H1 (cell line): ENCODE results near the gene SLC4A8. TPM values are rescaled to one million over a fixed set of nuclear protein-coding genes. Genes with fewer than 3 reads are reported as not detected.

Source experiments
- CTCF ChIA-PET: fragments of 300-600 bp; sonication (Branson Sonifier 250); formaldehyde crosslinking; loops from one replicate; lab custom pipeline; 2021; ENCODE audit not compliant: partially characterized antibody; lab: Charles Lee
- POLR2A ChIA-PET: fragments of 300-600 bp; sonication (Branson Sonifier 250); formaldehyde crosslinking; loops from one replicate; lab custom pipeline; 2021; ENCODE audit warnings: inconsistent platforms; ENCODE audit not compliant: partially characterized antibody; lab: Charles Lee
- DNase-seq, 2 experiments: peaks; one replicate each; pipeline versions ENCODE4 v3.0.0 to v3.0.0-alpha.2; 2010 to 2022; ENCODE audit warnings: low spot score in 2 of 2, low read depth in 1 of 2, mixed read lengths in 1 of 2
- FAIRE-seq: peaks from 2 replicates; lab custom pipeline; 2011; peaks lifted over from hg19 to GRCh38; lab: Jason Lieb, UNC
- H2AFZ ChIP-seq: 2 replicates; pipeline ENCODE4 v1.8.1; 2012; ENCODE audit warnings: low read length, inconsistent platforms
- H2AK5ac ChIP-seq: 2 replicates; pipeline ENCODE4 v1.6.1; 2013; ENCODE audit warnings: low read depth, low read length
- H2BK120ac ChIP-seq: replicated peaks from 2 replicates; pipeline ENCODE3; 2013; ENCODE audit warnings: low read depth, low read length, inconsistent platforms
- H2BK12ac ChIP-seq: 2 replicates; pipeline ENCODE4 v1.6.1; 2013; ENCODE audit warnings: low read depth, low read length
- H2BK15ac ChIP-seq: 2 replicates; pipeline ENCODE4 v1.6.1; 2013; ENCODE audit warnings: low read length
- H2BK20ac ChIP-seq: 2 replicates; pipeline ENCODE4 v1.6.1; 2013; ENCODE audit warnings: low read length
- H2BK5ac ChIP-seq: 2 replicates; pipeline ENCODE4 v1.6.1; 2013; ENCODE audit warnings: low read depth, low read length
- H3K14ac ChIP-seq: 2 replicates; pipeline ENCODE4 v1.6.1; 2013; ENCODE audit warnings: inconsistent platforms; ENCODE audit not compliant: insufficient read length
- H3K18ac ChIP-seq: 2 replicates; pipeline ENCODE4 v1.6.1; 2013; ENCODE audit warnings: low read length; ENCODE audit errors: extremely low read depth
- H3K23ac ChIP-seq: 2 replicates; pipeline ENCODE4 v1.6.1; 2013; ENCODE audit warnings: inconsistent platforms; ENCODE audit not compliant: insufficient read length
- H3K23me2 ChIP-seq: 2 replicates; pipeline ENCODE4 v1.6.1; 2013; ENCODE audit warnings: low read depth, low read length
- H3K27ac ChIP-seq: 2 replicates; pipeline ENCODE4 v1.6.1; 2011; ENCODE audit warnings: low read depth, low read length, inconsistent platforms
- H3K27me3 ChIP-seq, 4 experiments: replicated peaks in 1 of 4; 1 replicate in 1 of 4; 2 replicates in 3 of 4; pipeline versions ENCODE4 v1.6.1 to v1.8.1; 2011 to 2013; ENCODE audit warnings: low read length in 3 of 4, mild to moderate bottlenecking in 3 of 4, inconsistent platforms in 2 of 4, mixed read lengths in 2 of 4, moderate library complexity in 1 of 4; ENCODE audit not compliant: control insufficient read depth in 3 of 4, insufficient read depth in 3 of 4; ENCODE audit errors: extremely low read depth in 1 of 4
- H3K36me3 ChIP-seq, 4 experiments: 2 replicates each; pipeline versions ENCODE4 v1.6.1 to v1.8.1; 2011 to 2013; ENCODE audit warnings: mild to moderate bottlenecking in 4 of 4, low read length in 3 of 4, moderate library complexity in 2 of 4, control low read depth in 1 of 4, inconsistent platforms in 1 of 4; ENCODE audit not compliant: insufficient read depth in 4 of 4, control insufficient read depth in 2 of 4
- H3K4ac ChIP-seq: replicated peaks from 2 replicates; pipeline ENCODE3; 2013; ENCODE audit warnings: low read length, low read depth, mixed read lengths, inconsistent platforms; ENCODE audit not compliant: insufficient read length
- H3K4me1 ChIP-seq, 4 experiments: replicated peaks in 1 of 4; 1 replicate in 1 of 4; 2 replicates in 3 of 4; pipeline versions ENCODE4 v1.6.1 to v1.8.1; 2011 to 2013; ENCODE audit warnings: low read length in 3 of 4, inconsistent platforms in 2 of 4, mixed read lengths in 1 of 4; ENCODE audit not compliant: insufficient read depth in 4 of 4, control insufficient read depth in 3 of 4
- H3K4me2 ChIP-seq, 2 experiments: 2 replicates each; pipeline versions ENCODE4 v1.6.1 to v1.8.1; 2011 to 2013; ENCODE audit warnings: low read depth in 2 of 2, low read length in 2 of 2, control low read depth in 1 of 2, inconsistent platforms in 1 of 2, mild to moderate bottlenecking in 1 of 2; ENCODE audit not compliant: insufficient read depth in 1 of 2
- H3K4me3 ChIP-seq, 4 experiments: fragments of 200-600, 300-600 bp in 1 of 4; sonication (generic), shearing (Covaris generic), sonication (Bioruptor Twin) in 1 of 4; 2 replicates each; pipeline versions ENCODE4 v1.5.1 to v1.8.1; 2011 to 2016; ENCODE audit warnings: low read length in 4 of 4, low read depth in 3 of 4, control low read depth in 2 of 4, inconsistent platforms in 2 of 4, mild to moderate bottlenecking in 2 of 4, mixed read lengths in 1 of 4, moderate library complexity in 1 of 4; ENCODE audit not compliant: insufficient read depth in 2 of 4; ENCODE audit errors: extremely low read depth in 1 of 4
- H3K56ac ChIP-seq: replicated peaks from 2 replicates; pipeline ENCODE3; 2013; ENCODE audit warnings: low read depth, mild to moderate bottlenecking, mixed read lengths, low read length, inconsistent platforms; ENCODE audit not compliant: insufficient read length
- H3K79me1 ChIP-seq: 2 replicates; pipeline ENCODE4 v1.6.1; 2013; ENCODE audit warnings: low read depth, low read length, control low read depth
- H3K79me2 ChIP-seq, 2 experiments: 2 replicates each; pipeline versions ENCODE4 v1.6.1 to v1.8.1; 2012 to 2013; ENCODE audit warnings: low read length in 2 of 2, mild to moderate bottlenecking in 2 of 2, inconsistent platforms in 1 of 2; ENCODE audit not compliant: insufficient read depth in 2 of 2, control insufficient read depth in 1 of 2
- H3K9ac ChIP-seq, 4 experiments: replicated peaks in 1 of 4; 1 replicate in 1 of 4; 2 replicates in 3 of 4; pipeline versions ENCODE4 v1.6.1 to v1.8.1; 2011 to 2013; ENCODE audit warnings: low read depth in 3 of 4, low read length in 3 of 4, control low read depth in 2 of 4, mild to moderate bottlenecking in 2 of 4, moderate library complexity in 2 of 4, inconsistent platforms in 1 of 4; ENCODE audit errors: extremely low read depth in 1 of 4
- H3K9me3 ChIP-seq, 2 experiments: 2 replicates each; pipeline versions ENCODE4 v1.6.1 to v1.8.1; 2012 to 2013; ENCODE audit warnings: mild to moderate bottlenecking in 2 of 2, moderate library complexity in 2 of 2, control low read depth in 1 of 2, inconsistent platforms in 1 of 2, low read depth in 1 of 2, low read length in 1 of 2, mixed read lengths in 1 of 2; ENCODE audit not compliant: insufficient read depth in 2 of 2
- H4K20me1 ChIP-seq, 2 experiments: replicated peaks in 1 of 2; 2 replicates each; pipeline versions ENCODE3 to v1.8.1; 2011 to 2013; ENCODE audit warnings: inconsistent platforms in 2 of 2, low read length in 2 of 2, mild to moderate bottlenecking in 1 of 2; ENCODE audit not compliant: insufficient read depth in 2 of 2, control insufficient read depth in 1 of 2
- H4K5ac ChIP-seq: 2 replicates; pipeline ENCODE4 v1.6.1; 2013; ENCODE audit warnings: low read length, low read depth, mixed read lengths, inconsistent platforms; ENCODE audit not compliant: insufficient read length
- H4K8ac ChIP-seq: 2 replicates; pipeline ENCODE4 v1.8.0; 2013; ENCODE audit warnings: mild to moderate bottlenecking, moderate library complexity, low read length, inconsistent platforms; ENCODE audit not compliant: insufficient read depth; ENCODE audit errors: extremely low read depth
- H4K91ac ChIP-seq: replicated peaks from 2 replicates; pipeline ENCODE3; 2013; ENCODE audit warnings: low read length, mixed read lengths, inconsistent platforms; ENCODE audit not compliant: insufficient read length
- BCL11A ChIP-seq, 2 experiments: IDR thresholded peaks; one replicate each; pipeline ENCODE4 v1.6.1; 2011; ENCODE audit warnings: low read depth in 2 of 2, low read length in 2 of 2, mild to moderate bottlenecking in 2 of 2
- EZH2 ChIP-seq: fragments of 200-600 bp; sonication (generic); IDR thresholded peaks from 2 replicates; pipeline ENCODE4 v1.7.1; 2012; ENCODE audit warnings: low read depth, mild to moderate bottlenecking, moderate library complexity, low read length, inconsistent platforms; ENCODE audit not compliant: severe bottlenecking
- KDM5A ChIP-seq: fragments of 200-600 bp; IDR thresholded peaks from 2 replicates; pipeline ENCODE4 v1.7.1; 2012; ENCODE audit warnings: mild to moderate bottlenecking, low read length, inconsistent platforms, mixed read lengths
- NRF1 ChIP-seq: IDR thresholded peaks from 2 replicates; pipeline ENCODE4 v1.6.1; 2011; ENCODE audit warnings: mild to moderate bottlenecking, low read depth, low read length, improper control_type of control experiment
- PHF8 ChIP-seq: fragments of 200-600 bp; sonication (generic); conservative IDR thresholded peaks from 2 replicates; pipeline ENCODE4 v1.7.1; 2012; ENCODE audit warnings: low read depth, mild to moderate bottlenecking, inconsistent platforms, low read length, moderate library complexity
- RNF2 ChIP-seq: fragments of 200-900, 300-1000 bp; sonication (generic); IDR thresholded peaks from 2 replicates; pipeline ENCODE4 v1.7.1; 2016; ENCODE audit warnings: borderline replicate concordance, low read depth, mild to moderate bottlenecking, antibody characterized with exemption, low read length; ENCODE audit not compliant: poor library complexity, severe bottlenecking; ENCODE audit errors: missing control alignments
- SP4 ChIP-seq: IDR thresholded peaks from 2 replicates; pipeline ENCODE4 v1.6.1; 2012; ENCODE audit warnings: low read length, inconsistent platforms
- WGBS, 2 experiments: shearing (Covaris generic) in 1 of 2; methylation state at CpG; one replicate each; pipeline versions ENCODE4 v1.1.6 to v1.1.7; 2013 to 2015; ENCODE audit warnings: low lambda C conversion rate in 2 of 2, mixed read lengths in 2 of 2, inconsistent platforms in 1 of 2, low coverage in 1 of 2, missing lambda C conversion rate in 1 of 2; ENCODE audit not compliant: insufficient replicate concordance in 2 of 2, insufficient coverage in 1 of 2, insufficient read length in 1 of 2; ENCODE audit errors: extremely low coverage in 1 of 2, missing lambda C conversion rate in 1 of 2; 5-methylcytosine and 5-hydroxymethylcytosine counted together
- polyA plus RNA-seq, 7 experiments: library from polyadenylated mRNA; depleted of rRNA in 3 of 7; stranded (reverse) in 5 of 7; unstranded in 2 of 7; fragments of >200 nt in 5 of 7; fragments of 200-250 nt in 2 of 7; gene quantifications; 1 replicate in 5 of 7; 2 replicates in 1 of 7; 4 replicates in 1 of 7; pipeline versions ENCODE4 v1.2.1 to v1.2.3, GENCODE V29; 2011 to 2013; ENCODE audit warnings: missing spikeins in 2 of 7, mixed read lengths in 2 of 7
- total RNA-seq: library from RNA; stranded (reverse); fragmentation: NEBNext Ultra II Directional; extraction: Animal tissue kit (Norgen Biotek cat#: 25700); gene quantifications from 2 replicates; pipeline ENCODE4 v1.2.1, GENCODE V29; 2021
- TF ChIP-seq, protein P1 (sequence below), 3 experiments: IDR thresholded peaks; 1 replicate in 2 of 3; 2 replicates in 1 of 3; pipeline versions ENCODE4 v1.5.1 to v1.6.1; 2011; ENCODE audit warnings: low read length in 3 of 3, mild to moderate bottlenecking in 3 of 3, inconsistent platforms in 2 of 3, low read depth in 1 of 3, moderate library complexity in 1 of 3; ENCODE audit not compliant: insufficient read depth in 1 of 3; ENCODE audit errors: control extremely low read depth in 1 of 3

SLC4A8 gene
- total and polyA plus RNA-seq, 2 of the 8 experiments (the other 6 are each of a cell fraction or from before 2014, with no cell fraction given): 11.2 to 13.4 TPM

GRCh38 chr12:51401900-51402299 is 22.7 kb upstream of the SLC4A8 start:
- no peak for FAIRE-seq
- 67% methylated on average over 1 of the region's 1 CpG; no CpG with 5 or more reads in 1 of the 2 experiments for WGBS, 2 experiments
- H3K27ac ChIP-seq: no peak overlapping the region
- no peak overlapping the region for H2BK120ac ChIP-seq
- no peaks in the 10 kb centered on the region for H3K23me2 ChIP-seq
- H2BK20ac ChIP-seq: no peak overlapping the region
- POLR2A ChIA-PET: interaction anchor here (0.9 to 1.2 kb wide), 2 partner anchors 9 to 19 kb away, joined by 3 read pairs; no protein-coding TSS in a partner anchor
- no peak overlapping the region for H3K56ac ChIP-seq
- no peak overlapping the region for H2AK5ac ChIP-seq
- no peak overlapping the region for H3K4ac ChIP-seq
- H4K20me1 ChIP-seq: no peaks in the 10 kb centered on the region
- no peaks in the 10 kb centered on the region for H3K79me2 ChIP-seq
- H3K4me3 ChIP-seq: no peak overlapping the region
- H3K9ac ChIP-seq: no peak overlapping the region
- H4K91ac ChIP-seq: no peak overlapping the region
- H3K4me2 ChIP-seq: no peak overlapping the region
- H3K14ac ChIP-seq: no peak overlapping the region
- H3K36me3 ChIP-seq: no peaks in the 10 kb centered on the region
- no peak overlapping the region for H4K5ac ChIP-seq
- CTCF ChIA-PET: interaction anchor here (0.8 to 1.8 kb wide), 7 partner anchors 14 to 130 kb away, joined by 3 to 5 read pairs (median 4); no protein-coding TSS in a partner anchor
- no peak overlapping the region for H2BK15ac ChIP-seq
- H2BK12ac ChIP-seq: no peak overlapping the region
- H3K9me3 ChIP-seq: no peaks in the 10 kb centered on the region
- H3K27me3 ChIP-seq: no peaks in the 10 kb centered on the region
- no peak overlapping the region for H4K8ac ChIP-seq
- H3K79me1 ChIP-seq: no peaks in the 10 kb centered on the region
- H2BK5ac ChIP-seq: no peak overlapping the region
- TF ChIP-seq RNF2 (no peak), EZH2 (no peak), BCL11A (IDR thresholded peaks at IDR 0.05; ENCODE audit: low read depth in 2 of 2, low read length in 2 of 2) (no peak), KDM5A (no peak), PHF8 (no peak), SP4 (no peak), NRF1 (no peak)
- TF ChIP-seq, protein P1, sequence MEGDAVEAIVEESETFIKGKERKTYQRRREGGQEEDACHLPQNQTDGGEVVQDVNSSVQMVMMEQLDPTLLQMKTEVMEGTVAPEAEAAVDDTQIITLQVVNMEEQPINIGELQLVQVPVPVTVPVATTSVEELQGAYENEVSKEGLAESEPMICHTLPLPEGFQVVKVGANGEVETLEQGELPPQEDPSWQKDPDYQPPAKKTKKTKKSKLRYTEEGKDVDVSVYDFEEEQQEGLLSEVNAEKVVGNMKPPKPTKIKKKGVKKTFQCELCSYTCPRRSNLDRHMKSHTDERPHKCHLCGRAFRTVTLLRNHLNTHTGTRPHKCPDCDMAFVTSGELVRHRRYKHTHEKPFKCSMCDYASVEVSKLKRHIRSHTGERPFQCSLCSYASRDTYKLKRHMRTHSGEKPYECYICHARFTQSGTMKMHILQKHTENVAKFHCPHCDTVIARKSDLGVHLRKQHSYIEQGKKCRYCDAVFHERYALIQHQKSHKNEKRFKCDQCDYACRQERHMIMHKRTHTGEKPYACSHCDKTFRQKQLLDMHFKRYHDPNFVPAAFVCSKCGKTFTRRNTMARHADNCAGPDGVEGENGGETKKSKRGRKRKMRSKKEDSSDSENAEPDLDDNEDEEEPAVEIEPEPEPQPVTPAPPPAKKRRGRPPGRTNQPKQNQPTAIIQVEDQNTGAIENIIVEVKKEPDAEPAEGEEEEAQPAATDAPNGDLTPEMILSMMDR (IDR thresholded peaks at IDR 0.05; ENCODE audit: control extremely low read depth in 1 of 3, insufficient read depth in 1 of 3, low read depth in 1 of 3, low read length in 3 of 3): no peak
- H3K18ac ChIP-seq: no peak overlapping the region
- no peak overlapping the region for H2AFZ ChIP-seq
- H3K23ac ChIP-seq: no peak overlapping the region
- no peaks in the 10 kb centered on the region; a peak in 1 of 7 replicates for H3K4me1 ChIP-seq
- DNase-seq: no peak
